ENCODE data around the gene EMID1.

DNA sequence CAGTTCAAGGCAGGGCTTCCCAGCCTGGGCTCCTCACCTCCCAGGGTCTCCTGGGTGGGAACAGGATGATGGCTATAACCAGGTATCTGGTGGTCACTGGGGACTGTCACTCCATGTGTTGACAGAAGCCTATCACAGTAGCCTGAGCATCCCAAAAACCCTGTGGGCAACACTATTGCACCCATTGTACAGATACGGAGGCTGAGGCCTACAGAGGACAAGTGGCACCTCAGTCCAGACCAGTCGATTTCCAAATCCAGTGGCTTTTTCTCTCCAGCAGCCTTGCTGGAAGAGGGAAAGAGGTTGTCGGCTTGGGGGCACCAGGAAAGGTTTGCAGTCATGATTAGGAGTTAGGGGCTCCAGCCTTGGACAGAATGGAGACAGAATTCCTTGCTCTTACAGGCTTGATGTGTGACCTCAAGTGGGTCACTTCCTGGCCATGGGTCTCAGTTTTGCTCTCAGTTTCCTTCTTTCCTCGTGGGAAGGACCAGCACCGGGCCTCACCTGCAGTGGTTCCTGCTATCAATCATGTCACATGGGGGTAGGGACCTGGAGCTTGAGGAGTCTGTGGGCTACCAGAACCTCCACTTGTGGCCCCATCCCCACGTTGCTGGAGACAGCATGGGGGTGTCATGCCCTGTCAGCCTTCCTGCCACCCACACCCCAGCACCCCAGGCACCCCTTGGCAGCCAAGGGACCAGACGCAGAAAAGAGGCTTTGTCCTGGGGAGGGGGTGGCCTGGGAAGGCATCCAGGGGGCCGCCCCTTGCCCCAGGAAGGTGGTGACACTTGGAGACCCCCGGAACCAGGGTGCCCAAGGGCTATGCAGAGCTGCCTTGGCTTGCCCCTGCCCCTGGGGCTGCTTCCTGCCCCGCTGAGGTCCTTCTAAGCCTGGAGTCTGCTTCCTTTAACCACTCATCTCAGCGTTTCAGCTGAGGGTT, 2.1 kb downstream of the EMID1 start:
- TF ChIP-seq, protein P1, sequence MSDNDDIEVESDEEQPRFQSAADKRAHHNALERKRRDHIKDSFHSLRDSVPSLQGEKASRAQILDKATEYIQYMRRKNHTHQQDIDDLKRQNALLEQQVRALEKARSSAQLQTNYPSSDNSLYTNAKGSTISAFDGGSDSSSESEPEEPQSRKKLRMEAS (IDR thresholded peaks at IDR 0.05) = no peak
- TF ChIP-seq USF1 (IDR thresholded peaks at IDR 0.05) (no peak), YY1 (IDR thresholded peaks at IDR 0.05; ENCODE audit: low read depth) (no peak), EP300 (IDR thresholded peaks at IDR 0.05; ENCODE audit: borderline replicate concordance) (no peak), REST (IDR thresholded peaks at IDR 0.05; ENCODE audit: low read depth) (no peak), RAD21 (IDR thresholded peaks at IDR 0.05; ENCODE audit: low read depth) (no peak)

Data from Ishikawa (cell line).